GM12878 (cell line): ENCODE data around the gene ACSM6. TPM values are rescaled to one million over a fixed set of nuclear protein-coding genes. Genes with fewer than 3 reads are reported as not detected.

Experiments used
- BACH1 ChIP-seq: fragments of 450-650 bp; IDR thresholded peaks from 2 replicates; pipeline ENCODE4 v1.6.1; 2017; ENCODE audit warnings: mild to moderate bottlenecking, borderline replicate concordance
- BCL3 ChIP-seq: IDR thresholded peaks from 2 replicates; pipeline ENCODE4 v1.6.1; 2011; ENCODE audit warnings: borderline replicate concordance, low read depth, mild to moderate bottlenecking, moderate library complexity, low read length; ENCODE audit not compliant: insufficient read depth, poor library complexity, severe bottlenecking
- CBFB ChIP-seq: IDR thresholded peaks from 2 replicates; pipeline ENCODE4 v1.6.1; 2016; ENCODE audit warnings: antibody characterized with exemption, low read depth
- CEBPZ ChIP-seq: fragments of 150-350 bp; IDR thresholded peaks from 2 replicates; pipeline ENCODE4 v1.6.1; 2016; ENCODE audit warnings: low read depth, low read length
- CHD1 ChIP-seq: IDR thresholded peaks from 2 replicates; pipeline ENCODE4 v1.6.1; 2012; ENCODE audit warnings: low read depth, low read length, improper control_type of control experiment
- EP300 ChIP-seq, 2 experiments: fragments of 150-350 bp in 1 of 2; IDR thresholded peaks; 2 replicates each; pipeline ENCODE4 v1.6.1; 2011 to 2012; ENCODE audit warnings: low read depth in 2 of 2, low read length in 2 of 2, borderline replicate concordance in 1 of 2, improper control_type of control experiment in 1 of 2, inconsistent platforms in 1 of 2; ENCODE audit not compliant: control insufficient read depth in 1 of 2
- KLF5 ChIP-seq: fragments of 450-650 bp; IDR thresholded peaks from 2 replicates; pipeline ENCODE4 v1.6.1; 2014; ENCODE audit warnings: mild to moderate bottlenecking; ENCODE audit not compliant: partially characterized antibody
- NFXL1 ChIP-seq: fragments of 450-650 bp; IDR thresholded peaks from 2 replicates; pipeline ENCODE4 v1.6.1; 2017; ENCODE audit warnings: antibody characterized with exemption, mild to moderate bottlenecking, borderline replicate concordance
- PKNOX1 ChIP-seq: fragments of 450-650 bp; IDR thresholded peaks from 2 replicates; pipeline ENCODE4 v1.6.1; 2016; ENCODE audit warnings: mild to moderate bottlenecking
- RUNX3 ChIP-seq: IDR thresholded peaks from 2 replicates; pipeline ENCODE4 v1.6.1; 2012; ENCODE audit warnings: low read length, inconsistent platforms
- SMARCA5 ChIP-seq: fragments of 450-650 bp; IDR thresholded peaks from 2 replicates; pipeline ENCODE4 v1.6.1; 2017; ENCODE audit warnings: mild to moderate bottlenecking
- TCF3 ChIP-seq: IDR thresholded peaks from 2 replicates; pipeline ENCODE4 v1.6.1; 2012; ENCODE audit warnings: low read depth, mild to moderate bottlenecking, low read length, borderline replicate concordance; ENCODE audit not compliant: insufficient read depth
- polyA plus RNA-seq, 11 experiments: library from polyadenylated mRNA; depleted of rRNA in 4 of 11; unstranded in 6 of 11; stranded (reverse) in 5 of 11; fragments of >200 nt; fragmentation: Nextera tagmentation in 4 of 11; fragmentation: Illumina TruSeq in 1 of 11; extraction: Ambion mirVana in 4 of 11; extraction: Trizol in 1 of 11; gene quantifications; 1 replicate in 1 of 11; 2 replicates in 10 of 11; pipeline versions ENCODE4 v1.2.1 to v1.2.3, GENCODE V29; 2011 to 2016; ENCODE audit warnings: inconsistent platforms in 2 of 11, missing spikeins in 2 of 11, low read depth in 1 of 11
- total RNA-seq, 4 experiments: library from RNA; depleted of rRNA in 3 of 4; stranded (reverse); fragments of >200 nt in 3 of 4; fragmentation: Illumina TruSeq in 1 of 4; extraction: Trizol in 1 of 4; gene quantifications; 2 replicates each; pipeline versions ENCODE4 v1.2.1 to v1.2.3, GENCODE V29; 2013 to 2021
- TF ChIP-seq, protein P1 (sequence below): fragments of 150-350 bp; IDR thresholded peaks from 2 replicates; pipeline ENCODE4 v1.6.1; 2014; ENCODE audit warnings: mild to moderate bottlenecking, low read depth, low read length
- TF ChIP-seq, protein P2 (sequence below): fragments of 450-650 bp; IDR thresholded peaks from 2 replicates; pipeline ENCODE4 v1.6.1; 2017; ENCODE audit warnings: mild to moderate bottlenecking
- TF ChIP-seq, protein P3 (sequence below): fragments of 450-650 bp; IDR thresholded peaks from 2 replicates; pipeline ENCODE4 v1.6.1; 2017; ENCODE audit warnings: mild to moderate bottlenecking, low read depth, inconsistent platforms; ENCODE audit not compliant: poor library complexity, severe bottlenecking

Gene ACSM6
- total and polyA plus RNA-seq, 10 of the 15 experiments (the other 5 are each of a cell fraction or from before 2014, with no cell fraction given) = 0.06 to 0.21 (median 0.20) TPM; not detected in 7

DNA sequence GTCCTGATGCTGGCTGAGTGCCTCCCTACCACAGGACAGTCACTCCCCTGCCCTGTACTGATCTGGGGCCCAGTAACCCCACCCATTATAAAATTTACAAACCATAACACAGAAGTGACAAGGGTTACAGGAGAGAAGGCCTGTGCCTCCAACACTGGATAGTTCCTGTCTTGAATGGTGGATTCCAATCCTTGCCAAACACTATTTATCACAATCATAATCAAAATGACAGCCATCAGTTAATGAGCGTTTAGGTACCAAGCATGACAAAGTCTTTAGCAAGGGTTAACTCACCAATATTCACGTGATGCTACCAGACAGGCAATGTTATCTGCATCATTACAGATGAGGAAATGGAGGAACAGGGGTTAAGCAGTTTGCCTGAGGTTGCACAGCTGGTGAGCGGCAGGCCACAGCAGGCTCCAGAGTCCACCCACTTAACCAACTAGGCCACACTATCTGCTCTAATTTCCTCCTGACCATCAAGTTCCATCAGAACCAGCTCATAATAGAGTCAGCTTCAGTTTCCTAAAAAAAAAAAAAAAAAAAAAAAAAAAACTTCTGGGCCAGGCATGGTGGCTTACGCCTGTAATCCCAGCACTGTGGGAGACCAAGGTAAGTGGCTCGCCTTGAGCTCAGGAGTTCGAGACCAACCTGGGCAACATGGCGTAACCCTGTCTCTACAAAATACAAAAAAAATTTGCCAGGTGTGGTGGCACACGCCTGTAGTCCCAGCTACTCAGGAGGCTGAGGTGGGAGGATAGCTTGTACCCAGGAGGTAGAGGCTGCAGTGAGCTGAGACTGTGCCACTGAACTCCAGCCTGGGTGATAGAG is 82.5 kb downstream of the ACSM6 start (continued):
- TF ChIP-seq PKNOX1 (no peak), BACH1 (no peak), BCL3 (peak; percentile 93), NFXL1 (no peak), CHD1 (no peak), KLF5 (no peak), CBFB (no peak), TCF3 (0 out of 2 replicates have a peak, but pooled peaks have one; percentile 24), CEBPZ (no peak), RUNX3 (peak; percentile 57), EP300 (IDR thresholded peaks at IDR 0.05; ENCODE audit: borderline replicate concordance in 1 of 2, control insufficient read depth in 1 of 2, low read depth in 2 of 2, low read length in 2 of 2) (no peak), SMARCA5 (no peak)
- TF ChIP-seq, protein P1, sequence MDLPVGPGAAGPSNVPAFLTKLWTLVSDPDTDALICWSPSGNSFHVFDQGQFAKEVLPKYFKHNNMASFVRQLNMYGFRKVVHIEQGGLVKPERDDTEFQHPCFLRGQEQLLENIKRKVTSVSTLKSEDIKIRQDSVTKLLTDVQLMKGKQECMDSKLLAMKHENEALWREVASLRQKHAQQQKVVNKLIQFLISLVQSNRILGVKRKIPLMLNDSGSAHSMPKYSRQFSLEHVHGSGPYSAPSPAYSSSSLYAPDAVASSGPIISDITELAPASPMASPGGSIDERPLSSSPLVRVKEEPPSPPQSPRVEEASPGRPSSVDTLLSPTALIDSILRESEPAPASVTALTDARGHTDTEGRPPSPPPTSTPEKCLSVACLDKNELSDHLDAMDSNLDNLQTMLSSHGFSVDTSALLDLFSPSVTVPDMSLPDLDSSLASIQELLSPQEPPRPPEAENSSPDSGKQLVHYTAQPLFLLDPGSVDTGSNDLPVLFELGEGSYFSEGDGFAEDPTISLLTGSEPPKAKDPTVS = no peak
- TF ChIP-seq, protein P2, sequence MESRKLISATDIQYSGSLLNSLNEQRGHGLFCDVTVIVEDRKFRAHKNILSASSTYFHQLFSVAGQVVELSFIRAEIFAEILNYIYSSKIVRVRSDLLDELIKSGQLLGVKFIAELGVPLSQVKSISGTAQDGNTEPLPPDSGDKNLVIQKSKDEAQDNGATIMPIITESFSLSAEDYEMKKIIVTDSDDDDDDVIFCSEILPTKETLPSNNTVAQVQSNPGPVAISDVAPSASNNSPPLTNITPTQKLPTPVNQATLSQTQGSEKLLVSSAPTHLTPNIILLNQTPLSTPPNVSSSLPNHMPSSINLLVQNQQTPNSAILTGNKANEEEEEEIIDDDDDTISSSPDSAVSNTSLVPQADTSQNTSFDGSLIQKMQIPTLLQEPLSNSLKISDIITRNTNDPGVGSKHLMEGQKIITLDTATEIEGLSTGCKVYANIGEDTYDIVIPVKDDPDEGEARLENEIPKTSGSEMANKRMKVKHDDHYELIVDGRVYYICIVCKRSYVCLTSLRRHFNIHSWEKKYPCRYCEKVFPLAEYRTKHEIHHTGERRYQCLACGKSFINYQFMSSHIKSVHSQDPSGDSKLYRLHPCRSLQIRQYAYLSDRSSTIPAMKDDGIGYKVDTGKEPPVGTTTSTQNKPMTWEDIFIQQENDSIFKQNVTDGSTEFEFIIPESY = no peak
- TF ChIP-seq, protein P3, sequence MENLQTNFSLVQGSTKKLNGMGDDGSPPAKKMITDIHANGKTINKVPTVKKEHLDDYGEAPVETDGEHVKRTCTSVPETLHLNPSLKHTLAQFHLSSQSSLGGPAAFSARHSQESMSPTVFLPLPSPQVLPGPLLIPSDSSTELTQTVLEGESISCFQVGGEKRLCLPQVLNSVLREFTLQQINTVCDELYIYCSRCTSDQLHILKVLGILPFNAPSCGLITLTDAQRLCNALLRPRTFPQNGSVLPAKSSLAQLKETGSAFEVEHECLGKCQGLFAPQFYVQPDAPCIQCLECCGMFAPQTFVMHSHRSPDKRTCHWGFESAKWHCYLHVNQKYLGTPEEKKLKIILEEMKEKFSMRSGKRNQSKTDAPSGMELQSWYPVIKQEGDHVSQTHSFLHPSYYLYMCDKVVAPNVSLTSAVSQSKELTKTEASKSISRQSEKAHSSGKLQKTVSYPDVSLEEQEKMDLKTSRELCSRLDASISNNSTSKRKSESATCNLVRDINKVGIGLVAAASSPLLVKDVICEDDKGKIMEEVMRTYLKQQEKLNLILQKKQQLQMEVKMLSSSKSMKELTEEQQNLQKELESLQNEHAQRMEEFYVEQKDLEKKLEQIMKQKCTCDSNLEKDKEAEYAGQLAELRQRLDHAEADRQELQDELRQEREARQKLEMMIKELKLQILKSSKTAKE = no peak
